GM19035 (cell line): ENCODE data around the gene FOXA2.
"Not testable (repeated sequence)": the region's sequence is repeated elsewhere in the genome, so short reads cannot be mapped to it uniquely, and the experiment has no call there.

ENCODE experiments used
- ATAC-seq: cut with Tn5 transposase; IDR thresholded peaks from one replicate; pipeline ENCODE4 v1.9.1; 2021; ENCODE audit not compliant: unreplicated experiment

The FOXA2 gene

DNA sequence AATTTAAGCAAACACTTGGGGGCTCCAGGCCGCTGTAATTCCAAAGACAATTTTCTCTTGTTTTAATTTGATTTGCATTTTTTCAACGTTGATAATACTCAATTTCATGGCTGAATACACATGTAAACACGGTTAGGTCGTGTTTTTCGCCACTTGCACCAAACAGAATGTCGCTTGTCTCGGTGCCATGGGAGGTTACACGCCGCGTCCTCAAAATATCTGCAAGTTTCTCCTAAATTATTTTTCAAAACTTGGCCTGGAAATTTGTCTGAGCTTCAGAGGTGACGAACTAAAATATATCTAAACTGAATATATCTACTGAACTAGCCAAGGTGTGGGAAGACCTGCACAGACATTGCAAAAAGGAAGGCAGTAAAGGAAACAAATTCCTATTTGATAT lies 15.0 kb downstream of the FOXA2 start:
- no peak for ATAC-seq

DNA sequence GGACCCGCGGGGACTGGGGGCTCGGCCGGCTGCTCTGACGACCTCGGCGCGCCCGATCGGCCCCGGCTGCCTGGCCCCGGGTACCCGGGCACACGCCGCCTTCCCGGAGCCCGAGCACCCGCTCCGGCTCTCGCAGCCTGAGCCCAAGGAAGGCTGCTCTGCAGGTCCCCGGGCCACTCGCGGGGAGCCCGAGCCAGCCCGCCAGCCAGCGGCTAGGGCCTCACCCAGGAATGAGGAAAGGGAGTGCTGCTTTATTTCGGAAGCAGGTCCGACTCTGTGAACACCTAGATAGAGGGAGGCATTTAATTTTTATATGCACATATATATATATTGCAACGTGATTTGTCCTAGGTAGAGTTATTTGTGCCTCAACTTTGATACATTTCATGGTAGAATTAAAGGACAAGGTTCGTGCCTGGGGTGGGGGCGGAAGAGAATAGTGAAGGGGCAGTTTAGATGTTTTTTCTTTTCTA lies 15.5 kb downstream of the FOXA2 start:
- no peak for ATAC-seq

DNA sequence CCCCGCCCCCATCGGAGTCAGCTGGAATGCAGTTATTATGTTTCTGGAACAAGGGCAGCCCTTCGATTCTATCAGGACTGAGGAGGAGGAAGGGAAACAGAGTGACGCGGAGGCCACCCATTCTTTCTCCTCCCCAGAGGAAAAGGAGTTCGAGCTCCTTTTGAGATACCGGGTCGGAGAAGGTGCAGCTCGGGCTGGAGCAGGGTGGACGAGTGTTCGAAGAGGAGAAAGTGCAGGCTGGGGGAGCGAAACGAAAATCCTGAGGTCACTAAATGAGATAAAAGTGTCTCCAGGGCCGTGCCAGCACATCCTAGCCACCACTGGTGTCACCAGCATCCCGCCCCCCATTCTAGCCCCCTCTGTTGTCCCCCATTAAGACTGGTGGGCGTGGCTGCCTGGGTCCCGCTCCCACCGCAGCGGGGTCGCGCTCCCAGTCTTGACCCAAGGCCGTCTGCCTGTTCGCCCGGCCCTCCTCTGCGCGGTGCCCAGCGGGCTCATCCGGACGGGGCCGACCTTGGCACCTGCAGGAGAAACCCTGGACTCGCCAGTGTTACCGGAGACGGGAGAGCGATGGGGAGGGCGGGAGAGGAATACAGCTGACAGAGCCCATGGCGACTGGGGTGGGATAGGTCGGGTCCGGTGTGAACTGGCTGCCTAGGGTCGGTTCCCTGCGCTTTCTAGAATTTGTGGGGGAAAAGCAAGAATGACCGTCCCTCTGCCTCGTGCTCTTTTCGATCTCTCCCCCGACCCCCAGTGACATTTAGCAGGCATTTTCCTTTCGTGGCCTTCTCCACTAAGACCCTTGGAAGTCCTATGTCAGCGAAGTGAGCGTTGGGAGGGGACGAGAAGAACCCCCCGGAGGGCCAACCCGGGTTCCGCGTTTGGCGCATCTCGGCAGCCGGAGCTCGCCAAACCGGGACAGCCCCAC lies 16.2 kb downstream of the FOXA2 start:
- ATAC-seq, result no peak

DNA sequence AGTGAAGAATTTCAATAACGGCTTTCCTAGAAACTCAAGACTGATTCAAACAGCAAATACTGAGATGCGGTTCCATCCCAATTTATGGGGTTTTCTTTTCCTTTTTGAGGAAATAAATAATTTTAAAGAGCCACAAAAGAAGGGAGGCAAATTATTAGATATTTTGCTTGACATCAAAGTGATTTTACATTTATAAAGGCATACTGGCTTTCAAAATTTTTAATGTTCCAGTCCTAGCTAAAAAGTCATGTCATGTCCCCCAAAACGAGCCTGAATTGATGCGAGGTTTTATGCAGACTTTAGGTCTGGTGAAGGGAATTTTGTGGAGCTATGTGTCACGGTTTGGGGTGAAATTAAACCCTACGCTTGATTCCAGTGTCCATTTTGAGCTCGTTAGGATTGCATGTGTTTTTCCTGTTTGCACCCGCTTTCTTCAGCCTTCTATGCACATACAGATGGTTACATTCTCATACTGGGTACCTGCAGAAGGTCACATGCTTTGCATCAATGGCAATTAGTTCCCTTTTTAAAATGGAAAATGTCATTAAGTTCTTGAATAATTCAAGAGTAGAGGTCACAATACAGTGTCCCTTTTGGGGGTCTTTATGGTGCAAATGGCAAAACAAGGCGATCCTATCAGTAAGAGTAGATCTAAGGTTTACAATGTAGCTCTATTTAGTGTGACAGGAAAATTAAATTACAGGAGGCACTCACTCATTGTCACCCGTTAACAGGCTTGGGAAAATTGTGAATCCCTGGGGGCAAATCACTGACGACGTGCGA lies 17.3 kb downstream of the FOXA2 start:
- no peak for ATAC-seq

DNA sequence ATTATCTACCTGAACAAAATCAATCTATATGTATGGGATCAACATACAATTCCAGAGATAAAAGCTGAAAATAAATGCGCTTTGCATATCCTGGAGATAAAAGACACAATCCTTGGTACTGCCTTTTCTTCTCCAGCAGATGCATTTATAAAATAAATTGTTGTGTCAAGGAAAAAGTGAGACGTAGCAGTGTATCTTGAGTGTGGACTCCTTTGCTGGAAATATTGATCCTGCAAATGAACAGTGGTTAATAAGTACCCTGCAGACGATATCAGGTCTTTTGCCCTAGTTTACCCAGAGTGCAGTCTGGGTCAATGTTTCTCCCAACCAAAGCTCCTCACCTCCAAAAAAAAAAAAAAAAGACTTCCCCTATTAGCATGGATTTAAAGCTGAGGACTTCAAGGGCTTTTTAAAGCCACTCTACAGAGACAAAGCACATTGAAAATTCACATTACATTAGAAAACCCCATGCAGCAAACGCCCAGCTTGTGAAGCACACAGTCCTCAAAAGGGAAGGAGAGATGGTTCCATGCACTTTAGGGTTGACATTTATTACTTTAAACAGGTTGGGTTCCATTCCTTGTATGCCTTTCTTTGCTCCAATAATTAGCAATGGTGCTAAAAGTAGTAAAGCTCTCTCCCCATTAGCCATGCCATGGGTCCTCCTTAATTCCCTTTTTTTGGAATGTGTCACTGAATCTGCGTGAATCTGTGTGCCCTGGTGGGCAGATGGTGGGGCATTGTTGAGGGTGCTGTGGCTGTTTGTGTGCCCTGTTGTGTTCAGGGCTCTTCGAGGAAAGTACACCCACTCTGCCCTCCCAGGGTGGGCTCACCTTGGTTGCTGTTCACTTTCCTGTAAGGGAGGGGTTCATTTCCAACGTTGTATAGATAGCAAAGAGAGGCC lies 21.1 kb downstream of the FOXA2 start:
- no peak for ATAC-seq

DNA sequence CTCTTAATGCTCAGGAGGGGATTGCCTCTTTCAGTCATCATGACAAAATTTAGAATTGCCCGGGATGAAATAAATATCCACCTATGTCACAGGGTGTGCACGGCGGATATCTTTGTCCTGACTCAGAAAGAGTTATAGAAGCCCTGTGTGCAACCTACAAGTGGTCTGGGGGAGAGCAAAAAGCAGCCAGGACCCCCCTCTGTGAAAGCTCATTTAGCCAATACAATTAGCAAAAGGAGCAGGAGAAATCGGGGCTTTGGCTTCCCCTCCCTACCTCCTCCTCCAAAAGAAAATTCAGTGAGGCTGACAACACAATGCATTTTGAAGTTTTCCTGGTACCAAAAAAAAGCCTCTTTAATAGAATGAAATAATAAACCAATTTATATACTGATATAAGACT lies 21.8 kb downstream of the FOXA2 start:
- no peak for ATAC-seq

DNA sequence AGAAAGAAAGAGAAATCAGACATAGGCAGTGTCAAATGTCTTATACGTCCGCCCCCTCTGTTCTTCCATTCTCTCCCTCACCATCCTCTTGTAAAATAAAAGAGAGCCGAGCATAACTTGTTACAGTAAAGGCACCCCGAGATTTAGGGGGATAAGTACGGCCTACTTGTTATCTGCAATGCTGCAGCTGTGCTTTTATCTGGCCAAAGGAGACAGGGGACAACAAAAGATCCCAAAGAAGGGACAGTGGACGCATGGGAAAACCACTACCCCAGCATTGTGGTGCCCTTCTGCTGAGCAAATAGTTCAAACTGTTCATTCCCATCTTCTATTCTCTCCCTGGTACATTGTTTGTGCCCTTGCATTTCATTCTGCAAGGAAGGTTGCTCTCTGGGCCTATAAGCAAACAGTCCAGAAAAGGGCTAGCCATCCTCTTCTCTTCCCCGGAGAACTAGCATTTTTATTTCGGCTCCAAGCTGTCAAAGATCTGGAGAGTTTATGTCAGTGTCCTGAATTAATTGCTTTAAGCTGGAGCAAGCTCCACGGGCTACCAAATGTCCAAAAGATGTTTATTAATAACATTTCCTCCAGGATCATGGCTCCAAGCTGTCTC lies 22.3 kb downstream of the FOXA2 start:
- no peak for ATAC-seq

DNA sequence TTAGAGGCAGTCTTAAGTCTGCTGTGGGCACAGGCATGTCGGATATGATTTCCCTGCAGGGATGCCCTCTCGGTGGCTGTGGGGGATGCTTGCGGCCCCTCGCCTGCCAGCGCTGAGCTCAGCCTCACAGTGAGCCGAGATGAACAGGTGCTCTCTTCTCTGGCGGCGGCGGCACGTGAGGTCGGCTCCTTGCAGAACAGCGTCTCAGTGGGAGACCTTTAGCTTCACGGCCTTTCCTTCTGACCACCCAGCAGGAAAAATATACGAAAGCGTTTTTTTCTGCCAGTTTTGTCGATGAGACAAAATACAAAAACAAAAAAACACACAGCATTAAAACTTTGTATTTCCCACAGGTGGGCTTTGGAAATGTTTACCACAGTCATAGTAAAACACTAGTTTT lies 23.6 kb downstream of the FOXA2 start:
- ATAC-seq, result no peak

DNA sequence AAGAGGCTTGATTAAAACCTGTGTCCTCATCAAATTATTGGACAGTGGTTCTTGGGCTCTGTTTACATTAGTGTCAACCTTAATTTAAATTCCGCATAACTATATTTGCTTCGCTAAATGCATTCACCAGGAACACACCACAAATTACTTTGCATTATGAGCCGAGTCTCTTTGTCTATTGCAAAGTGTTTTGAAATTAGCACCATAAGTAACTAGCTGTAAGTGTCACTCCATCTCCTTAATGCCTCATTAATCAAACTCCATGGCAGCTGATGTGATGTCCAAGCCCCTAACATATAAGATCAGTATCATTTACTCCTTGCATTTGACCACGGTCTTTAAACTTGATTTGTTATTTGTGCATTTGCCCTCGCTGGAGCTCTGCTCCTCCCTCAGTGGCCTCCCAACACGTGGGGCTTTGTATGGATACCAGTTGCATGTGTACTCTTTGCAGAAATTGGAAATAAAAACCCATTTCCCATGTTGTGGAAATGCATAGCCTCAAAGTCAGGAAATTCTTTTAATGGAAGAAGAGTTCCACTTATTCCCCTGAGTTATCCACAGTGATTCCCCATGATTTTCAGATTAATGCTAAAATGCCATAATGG lies 24.6 kb downstream of the FOXA2 start:
- ATAC-seq, result no peak

DNA sequence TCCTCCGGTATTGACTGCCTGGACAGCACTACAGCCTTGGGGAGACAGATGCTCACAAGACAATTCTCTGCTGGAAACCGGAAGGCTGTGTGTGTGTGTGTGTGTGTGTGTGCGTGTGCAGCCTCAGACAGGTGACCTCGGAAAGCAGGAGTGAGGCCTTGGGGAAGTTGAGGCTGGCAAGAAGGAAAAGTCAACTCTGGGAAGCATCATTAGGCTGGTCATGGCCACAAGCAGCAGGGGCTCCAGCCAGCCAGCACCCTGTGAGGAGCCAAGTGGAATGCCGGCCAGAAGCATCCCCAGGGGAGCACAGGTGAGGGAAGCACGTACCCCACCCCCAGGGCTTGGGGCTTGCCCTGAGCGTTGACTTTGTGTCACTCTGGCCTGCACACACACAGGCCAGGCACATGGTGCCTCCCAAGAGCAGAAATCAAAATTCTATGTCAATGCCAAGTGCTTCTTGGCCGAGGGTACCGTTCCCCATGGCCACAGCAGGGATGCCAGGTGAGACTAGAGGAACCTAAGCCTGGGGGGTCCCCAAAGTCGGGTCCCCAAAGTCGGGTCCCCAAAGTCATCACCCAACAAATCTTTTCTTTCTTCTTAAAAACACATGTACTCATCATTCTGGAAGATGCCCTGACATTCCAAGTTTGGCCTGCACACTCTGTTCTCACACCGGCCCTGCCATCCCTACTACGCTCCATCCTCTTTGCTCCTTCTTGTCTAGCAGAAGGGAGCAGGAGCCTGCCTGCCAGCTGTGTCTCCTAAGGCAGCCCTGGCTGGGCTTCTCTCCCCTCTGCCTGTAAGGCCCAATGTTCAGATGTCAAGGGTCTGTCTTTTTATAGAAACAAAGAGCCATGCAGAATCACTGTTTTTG lies 26.7 kb downstream of the FOXA2 start:
- no peak for ATAC-seq

DNA sequence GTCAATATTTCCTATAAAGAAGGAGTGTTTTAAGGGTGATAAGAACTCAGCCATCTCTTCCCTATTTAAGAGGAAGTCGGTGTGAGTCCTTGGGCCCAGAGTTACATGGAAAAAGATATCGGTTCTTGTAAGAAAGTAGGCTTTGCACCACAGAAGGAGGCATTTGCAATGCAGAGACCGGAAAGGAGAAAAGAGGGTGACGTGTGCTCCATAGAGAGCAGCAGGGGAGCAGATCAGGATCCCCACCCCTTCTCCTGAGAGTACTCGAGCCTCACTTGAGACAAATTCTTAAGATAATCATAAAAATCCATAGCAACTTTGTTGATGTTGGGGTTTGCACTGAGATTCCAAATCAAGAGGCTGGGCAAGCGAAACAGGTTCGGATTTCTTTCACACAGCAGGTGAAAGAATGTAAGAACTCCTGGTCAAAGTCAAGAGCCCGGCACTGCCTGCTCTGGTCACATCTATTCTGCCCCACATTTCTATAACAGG lies 27.8 kb downstream of the FOXA2 start:
- ATAC-seq, result no peak

DNA sequence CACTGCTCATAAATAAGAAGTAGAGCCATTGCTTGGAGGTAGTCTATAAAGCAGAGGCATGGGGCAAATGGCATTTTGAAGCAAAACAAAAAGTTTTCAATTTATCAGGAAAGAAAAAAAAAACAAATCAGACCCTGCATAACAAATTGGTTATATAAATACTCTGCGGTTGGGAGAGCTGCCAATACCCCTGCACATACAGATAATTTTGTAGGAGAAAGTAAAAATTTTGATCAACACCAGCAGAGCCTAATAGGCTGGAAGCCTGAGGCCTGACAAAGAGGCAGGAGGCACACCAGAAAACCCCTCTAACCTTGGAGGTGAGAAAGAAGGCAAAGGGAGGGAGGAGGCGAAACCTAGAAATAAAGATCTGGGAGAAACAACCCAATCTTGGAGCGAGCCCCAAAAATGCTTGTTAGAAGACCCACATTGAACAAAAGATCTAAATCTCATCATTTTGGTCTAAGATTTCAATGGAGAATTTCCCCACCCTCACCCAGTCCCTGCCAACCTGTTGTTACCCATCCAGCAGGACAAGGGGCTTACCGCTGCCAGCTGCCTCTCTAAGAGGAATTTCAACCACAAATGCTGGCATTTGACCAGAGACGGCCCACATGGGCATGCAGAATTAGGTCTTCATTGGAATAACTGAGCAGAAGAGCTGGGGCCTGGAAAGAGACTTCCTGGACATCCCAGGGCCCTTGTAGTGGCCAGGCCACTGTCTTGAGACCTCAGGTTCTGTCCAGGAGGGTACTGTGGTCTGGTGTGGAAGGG lies 28.4 kb downstream of the FOXA2 start:
- no peak for ATAC-seq

DNA sequence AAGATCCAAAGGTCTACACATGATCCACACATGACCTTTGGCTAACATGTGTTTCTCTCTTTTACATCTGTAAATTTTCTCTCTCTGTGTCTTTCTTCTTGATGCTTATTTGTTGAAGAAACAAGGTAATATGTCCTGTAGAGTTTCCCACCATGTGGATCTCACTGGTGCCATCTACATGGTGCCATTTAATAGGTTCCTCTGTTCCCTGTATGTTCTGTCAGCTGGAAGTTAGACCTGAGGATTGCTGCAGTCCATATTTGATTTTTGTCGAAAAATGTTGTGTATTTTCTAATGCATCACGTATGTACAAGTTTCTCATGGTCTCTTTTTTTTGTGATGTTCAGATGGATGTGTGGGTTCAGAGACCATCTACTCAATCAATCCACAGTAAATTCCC lies 30.0 kb downstream of the FOXA2 start:
- ATAC-seq, result no peak

DNA sequence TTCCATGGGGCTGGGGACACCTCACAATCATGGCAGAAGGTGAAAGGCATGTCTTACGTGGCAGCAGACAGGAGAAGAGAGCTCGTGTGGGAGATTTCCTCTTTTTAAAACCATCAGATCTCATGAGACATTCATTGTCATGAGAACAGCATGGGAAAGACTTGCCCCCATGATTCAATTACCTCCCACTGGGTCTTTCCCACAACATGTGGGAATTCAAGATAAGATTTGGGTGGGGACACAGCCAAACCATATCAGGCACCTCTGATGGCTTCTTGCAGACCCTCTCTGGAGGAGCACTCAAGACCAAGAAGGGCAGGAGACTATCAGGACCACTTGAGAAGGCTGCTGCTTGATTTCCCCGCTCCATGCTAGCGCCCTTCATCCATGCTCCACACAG lies 33.9 kb downstream of the FOXA2 start:
- not testable (repeated sequence) for ATAC-seq

DNA sequence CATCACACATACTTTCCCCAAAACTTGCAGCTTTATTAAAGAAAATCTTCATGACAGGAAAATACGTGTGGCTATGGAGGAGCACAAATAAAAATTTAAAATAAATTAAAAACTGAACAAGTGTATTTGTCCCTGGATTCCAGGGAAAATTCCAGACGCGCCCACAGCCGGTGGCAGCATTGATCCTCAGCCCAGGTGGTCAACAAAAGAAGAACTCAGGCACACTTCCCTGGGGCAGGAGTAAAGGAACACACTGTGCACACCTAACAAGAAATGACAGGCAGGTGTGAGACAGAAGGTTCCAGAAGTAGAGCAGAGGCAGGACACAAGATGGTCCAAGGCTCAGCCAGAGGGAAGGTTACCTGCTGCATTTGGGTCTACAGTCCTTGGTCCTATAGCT lies 36.3 kb downstream of the FOXA2 start:
- ATAC-seq, result no peak

DNA sequence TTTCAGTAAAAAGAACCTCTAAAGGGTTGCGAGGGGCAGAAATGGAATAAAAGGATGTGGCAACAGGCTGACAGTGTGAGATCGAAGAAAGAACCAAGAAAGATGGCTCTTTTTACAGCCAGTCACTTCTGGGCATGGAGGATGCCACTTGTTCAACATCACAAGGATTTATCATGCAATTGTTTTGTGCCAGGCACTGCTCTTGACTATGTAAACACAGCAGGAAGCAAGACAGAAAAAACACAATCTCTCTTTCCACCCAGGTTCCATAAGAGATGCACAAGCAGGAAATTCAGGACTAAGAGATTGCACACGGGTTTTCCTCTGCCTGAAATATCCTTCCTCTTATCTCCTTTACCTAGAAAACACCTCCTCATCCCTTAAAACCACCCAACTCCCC lies 38.0 kb downstream of the FOXA2 start:
- no peak for ATAC-seq

DNA sequence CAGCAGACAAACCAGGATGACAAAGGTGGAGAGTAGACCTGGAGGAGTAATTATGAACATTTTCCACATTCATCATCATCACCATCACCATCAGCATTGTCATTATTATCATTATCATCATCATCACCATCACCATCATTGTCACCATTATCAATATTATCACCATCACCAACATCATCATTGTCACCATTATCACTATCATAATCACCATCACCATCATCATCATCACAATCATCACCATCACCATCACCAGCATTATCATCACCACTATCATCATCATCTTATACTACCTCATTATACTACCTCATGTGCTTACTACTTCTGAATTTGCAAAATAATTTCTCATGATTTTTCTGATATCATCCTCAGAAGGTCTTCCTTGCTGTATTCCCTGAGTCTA lies 39.3 kb downstream of the FOXA2 start:
- no peak for ATAC-seq

DNA sequence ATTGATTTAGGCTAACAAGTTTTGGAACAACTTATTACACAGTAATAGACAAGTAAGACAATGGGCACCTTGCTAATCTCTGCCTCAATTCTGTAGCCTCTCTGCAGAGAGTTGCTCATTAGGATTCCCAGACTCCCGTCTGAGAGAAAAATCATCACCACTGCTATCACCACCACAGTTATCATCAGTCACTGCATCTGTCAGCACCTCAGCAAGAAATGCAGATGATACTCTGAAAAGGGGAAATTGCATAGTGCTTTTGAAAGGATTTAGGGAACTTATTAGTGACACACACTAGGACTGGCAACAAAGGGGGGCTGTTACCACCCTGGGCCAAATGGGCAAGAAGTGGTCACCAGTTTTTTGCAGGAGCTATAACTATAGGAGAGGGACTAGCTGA lies 39.9 kb downstream of the FOXA2 start:
- no peak for ATAC-seq
